Gastroesophageal sphincter (tissue), 3 donors: ENCODE data around the gene BLZF1.

Experiments used
- POLR2A ChIP-seq, 2 donors: fragments of 450-650 bp; IDR thresholded peaks; one replicate each; pipeline ENCODE4 v1.6.1; 2017; ENCODE audit warnings: antibody characterized with exemption in 2 of 2, mild to moderate bottlenecking in 2 of 2, moderate library complexity in 1 of 2
- TF ChIP-seq, protein P1 (sequence below), 4 experiments: fragments of 200-600 bp in 2 of 4; fragments of 450-650 bp in 2 of 4; sonication (generic) in 1 of 4; IDR thresholded peaks; one replicate each; pipeline ENCODE4 v1.5.1; 2017 to 2019; ENCODE audit warnings: antibody characterized with exemption in 4 of 4, mild to moderate bottlenecking in 2 of 4, moderate library complexity in 2 of 4

GRCh38 chr1:169339773-169340172 lies 28.2 kb upstream of the BLZF1 start:
- TF ChIP-seq POLR2A (IDR thresholded peaks at IDR 0.05), result no peak
- TF ChIP-seq, protein P1, sequence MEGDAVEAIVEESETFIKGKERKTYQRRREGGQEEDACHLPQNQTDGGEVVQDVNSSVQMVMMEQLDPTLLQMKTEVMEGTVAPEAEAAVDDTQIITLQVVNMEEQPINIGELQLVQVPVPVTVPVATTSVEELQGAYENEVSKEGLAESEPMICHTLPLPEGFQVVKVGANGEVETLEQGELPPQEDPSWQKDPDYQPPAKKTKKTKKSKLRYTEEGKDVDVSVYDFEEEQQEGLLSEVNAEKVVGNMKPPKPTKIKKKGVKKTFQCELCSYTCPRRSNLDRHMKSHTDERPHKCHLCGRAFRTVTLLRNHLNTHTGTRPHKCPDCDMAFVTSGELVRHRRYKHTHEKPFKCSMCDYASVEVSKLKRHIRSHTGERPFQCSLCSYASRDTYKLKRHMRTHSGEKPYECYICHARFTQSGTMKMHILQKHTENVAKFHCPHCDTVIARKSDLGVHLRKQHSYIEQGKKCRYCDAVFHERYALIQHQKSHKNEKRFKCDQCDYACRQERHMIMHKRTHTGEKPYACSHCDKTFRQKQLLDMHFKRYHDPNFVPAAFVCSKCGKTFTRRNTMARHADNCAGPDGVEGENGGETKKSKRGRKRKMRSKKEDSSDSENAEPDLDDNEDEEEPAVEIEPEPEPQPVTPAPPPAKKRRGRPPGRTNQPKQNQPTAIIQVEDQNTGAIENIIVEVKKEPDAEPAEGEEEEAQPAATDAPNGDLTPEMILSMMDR (IDR thresholded peaks at IDR 0.05), result no peak
